OCI-LY7 (cell line): Measurements from ENCODE around the gene XRRA1. TPM values are rescaled to one million over a fixed set of nuclear protein-coding genes. Genes with fewer than 3 reads are reported as not detected.

ENCODE experiments used
- BruUV-seq: library from RNA; stranded (reverse); fragments of 400-500 nt; replicated peaks from 2 replicates; lab custom pipeline; 2021; lab: Mats Ljungman, UMichigan
- CTCF ChIA-PET: fragments of 300-600 bp; sonication (Branson Sonifier 250); formaldehyde crosslinking; loops from one replicate; lab custom pipeline; 2022; ENCODE audit warnings: antibody characterized with exemption; ENCODE audit not compliant: unreplicated experiment; lab: Charles Lee
- POLR2A ChIA-PET: fragments of 300-600 bp; sonication (Branson Sonifier 250); formaldehyde crosslinking; loops from one replicate; lab custom pipeline; 2022; ENCODE audit warnings: antibody characterized with exemption; lab: Charles Lee
- DNase-seq: peaks from one replicate; pipeline ENCODE4 v3.0.0-alpha.2; 2015; ENCODE audit warnings: low spot score
- H2AFZ ChIP-seq: fragments of 200-600 bp; sonication (generic), shearing (Covaris generic); 2 replicates; pipeline ENCODE4 v1.6.1; 2014; ENCODE audit warnings: mild to moderate bottlenecking, antibody characterized with exemption, low read length, moderate library complexity
- H3K27ac ChIP-seq: fragments of 200-600 bp; sonication (generic); 2 replicates; pipeline ENCODE4 v1.5.1; 2014; ENCODE audit warnings: mixed run types, low read depth, mild to moderate bottlenecking, moderate library complexity, low read length, inconsistent platforms; ENCODE audit not compliant: poor library complexity, severe bottlenecking
- H3K36me3 ChIP-seq: fragments of 200-600 bp; sonication (generic); 2 replicates; pipeline ENCODE4 v1.6.1; 2014; ENCODE audit warnings: mild to moderate bottlenecking, antibody characterized with exemption, low read length, moderate library complexity, mixed read lengths; ENCODE audit not compliant: insufficient read depth
- H3K4me1 ChIP-seq: fragments of 200-600 bp; sonication (generic); 2 replicates; pipeline ENCODE4 v1.5.1; 2014; ENCODE audit warnings: mild to moderate bottlenecking, low read length; ENCODE audit not compliant: insufficient read depth, poor library complexity, severe bottlenecking
- H3K4me2 ChIP-seq: fragments of 200-600 bp; sonication (generic); 2 replicates; pipeline ENCODE4 v1.6.1; 2014; ENCODE audit warnings: mild to moderate bottlenecking, low read length
- H3K4me3 ChIP-seq: fragments of 200-600 bp; sonication (generic); 2 replicates; pipeline ENCODE4 v1.5.1; 2014; ENCODE audit warnings: mild to moderate bottlenecking, low read depth, low read length; ENCODE audit not compliant: poor library complexity, severe bottlenecking
- H3K79me2 ChIP-seq: fragments of 200-600 bp; sonication (generic); 2 replicates; pipeline ENCODE4 v1.6.1; 2016; ENCODE audit warnings: low read depth, mild to moderate bottlenecking, low read length, moderate library complexity, mixed read lengths; ENCODE audit not compliant: insufficient read depth
- H3K9me2 ChIP-seq: fragments of 200-600 bp; sonication (generic); 2 replicates; pipeline ENCODE4 v1.6.1; 2016; ENCODE audit warnings: mild to moderate bottlenecking, low read length, mixed read lengths; ENCODE audit not compliant: insufficient read depth
- H3K9me3 ChIP-seq: fragments of 200-600 bp; sonication (generic); 2 replicates; pipeline ENCODE4 v1.6.1; 2014; ENCODE audit warnings: mild to moderate bottlenecking, mixed run types, low read length, mixed read lengths
- H4K20me1 ChIP-seq: fragments of 200-600 bp; sonication (generic); 2 replicates; pipeline ENCODE4 v1.6.1; 2014; ENCODE audit warnings: mild to moderate bottlenecking, antibody characterized with exemption, low read length, moderate library complexity, mixed read lengths; ENCODE audit not compliant: insufficient read depth
- CTCF ChIP-seq: fragments of 200-600 bp; sonication (generic); conservative IDR thresholded peaks from 2 replicates; pipeline ENCODE4 v1.5.1; 2014; ENCODE audit warnings: mild to moderate bottlenecking, antibody characterized with exemption, low read length, moderate library complexity, mixed read lengths
- EZH2phosphoT487 ChIP-seq: fragments of 200-600 bp; sonication (generic); IDR thresholded peaks from 2 replicates; pipeline ENCODE4 v1.6.1; 2018; ENCODE audit warnings: low read depth, borderline replicate concordance, mild to moderate bottlenecking, mixed run types, antibody characterized with exemption, low read length, moderate library complexity, mixed read lengths
- intact Hi-C: fragments of 100-400 bp; cut with micrococcal nuclease; formaldehyde crosslinking; loops from one replicate; pipeline ENCODE4 v1.10.0; 2022; ENCODE audit not compliant: unreplicated experiment
- total RNA-seq, 2 experiments: library from RNA; depleted of rRNA in 1 of 2; stranded (reverse); fragments of >200 nt in 1 of 2; shearing (Covaris generic) in 1 of 2; gene quantifications; 2 replicates each; pipeline ENCODE4 v1.2.3, GENCODE V29; 2014 to 2022

XRRA1 gene
- total RNA-seq, 2 experiments from 2014 or later = 20.3 to 29.1 TPM

- H3K4me2 ChIP-seq = no peak overlapping the region
- no TSS peak for BruUV-seq
- no peaks in the 10 kb centered on the region for H4K20me1 ChIP-seq
- POLR2A ChIA-PET = no interaction called here
- TF ChIP-seq CTCF = no peak
- no peak for TF ChIP-seq EZH2phosphoT487
- no peak for DNase-seq
- no peaks in the 10 kb centered on the region for H3K79me2 ChIP-seq
- H3K4me3 ChIP-seq = no peak overlapping the region
- H2AFZ ChIP-seq = no peak overlapping the region
- intact Hi-C loops = no loop called here
- no peak overlapping the region for H3K27ac ChIP-seq
- peaks cover 79% of the 10 kb centered on the region for H3K36me3 ChIP-seq
- H3K9me2 ChIP-seq = no peaks in the 10 kb centered on the region
- CTCF ChIA-PET = no interaction called here
- no peaks in the 10 kb centered on the region for H3K4me1 ChIP-seq
- no peaks in the 10 kb centered on the region for H3K9me3 ChIP-seq
Observed at GRCh38 chr11:74815966-74816365, 132.9 kb downstream of the XRRA1 start.

GRCh38 chr11:74809801-74810200, 139.1 kb downstream of the XRRA1 start:
- Histone ChIP-seq H3K27ac (no peak overlapping the region), H3K4me1 (no peaks in the 10 kb centered on the region), H3K4me3 (no peak overlapping the region), H4K20me1 (no peaks in the 10 kb centered on the region), H3K4me2 (no peak overlapping the region), H2AFZ (no peak overlapping the region), H3K79me2 (peaks cover 5% of the 10 kb centered on the region; the same call in 1 of the 2 replicates), H3K9me3 (no peaks in the 10 kb centered on the region), H3K36me3 (peaks cover 44% of the 10 kb centered on the region), H3K9me2 (no peaks in the 10 kb centered on the region)
- intact Hi-C loops = no loop called here
- POLR2A ChIA-PET = interaction anchor here (0.7 to 0.8 kb wide), 2 partner anchors 10 to 30 kb away, joined by 3 to 4 read pairs; no protein-coding TSS in a partner anchor
- TF ChIP-seq CTCF = no peak
- no peak for TF ChIP-seq EZH2phosphoT487
- no peak for DNase-seq
- BruUV-seq = no TSS peak
- CTCF ChIA-PET = no interaction called here

- ChIA-PET CTCF (no interaction called here), POLR2A (interaction anchor here (1.0 kb wide), 1 partner anchor 17 kb away, joined by 3 read pairs; no protein-coding TSS in a partner anchor)
- H2AFZ ChIP-seq = no peak overlapping the region
- no peaks in the 10 kb centered on the region for H4K20me1 ChIP-seq
- intact Hi-C loops = no loop called here
- H3K4me3 ChIP-seq = no peak overlapping the region
- H3K9me3 ChIP-seq = no peaks in the 10 kb centered on the region
- peaks cover 5% of the 10 kb centered on the region; the same call in 1 of the 2 replicates for H3K79me2 ChIP-seq
- H3K4me2 ChIP-seq = no peak overlapping the region
- no peaks in the 10 kb centered on the region for H3K4me1 ChIP-seq
- TF ChIP-seq EZH2phosphoT487 = no peak
- TF ChIP-seq CTCF = no peak
- peaks cover 20% of the 10 kb centered on the region for H3K36me3 ChIP-seq
- DNase-seq = no peak
- H3K9me2 ChIP-seq = no peaks in the 10 kb centered on the region
- no TSS peak for BruUV-seq
- no peak overlapping the region for H3K27ac ChIP-seq
Observed at GRCh38 chr11:74806267-74806666, 142.6 kb downstream of the XRRA1 start.
